ENCODE results near the gene E2F3.

DNA sequence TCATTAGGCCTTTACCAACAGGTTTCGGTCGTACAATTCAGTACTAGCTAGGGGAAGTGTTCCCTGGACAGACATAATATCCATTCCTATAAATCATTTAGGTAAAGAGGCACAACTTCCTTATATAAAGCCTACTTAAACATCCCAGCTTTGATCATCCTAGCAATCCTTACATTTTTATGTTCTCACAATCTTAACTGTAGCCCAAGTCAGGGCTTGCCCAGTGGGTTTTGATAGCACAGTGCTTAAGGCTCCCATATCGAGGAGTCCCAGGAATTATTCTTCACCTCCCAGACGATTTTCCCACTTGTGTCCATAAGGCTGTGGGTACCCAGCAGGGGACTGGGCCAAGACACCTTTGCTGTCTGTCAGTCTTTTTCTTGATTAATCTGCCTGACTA lies 63.2 kb downstream of the E2F3 start:
- TF ChIP-seq, protein P1, sequence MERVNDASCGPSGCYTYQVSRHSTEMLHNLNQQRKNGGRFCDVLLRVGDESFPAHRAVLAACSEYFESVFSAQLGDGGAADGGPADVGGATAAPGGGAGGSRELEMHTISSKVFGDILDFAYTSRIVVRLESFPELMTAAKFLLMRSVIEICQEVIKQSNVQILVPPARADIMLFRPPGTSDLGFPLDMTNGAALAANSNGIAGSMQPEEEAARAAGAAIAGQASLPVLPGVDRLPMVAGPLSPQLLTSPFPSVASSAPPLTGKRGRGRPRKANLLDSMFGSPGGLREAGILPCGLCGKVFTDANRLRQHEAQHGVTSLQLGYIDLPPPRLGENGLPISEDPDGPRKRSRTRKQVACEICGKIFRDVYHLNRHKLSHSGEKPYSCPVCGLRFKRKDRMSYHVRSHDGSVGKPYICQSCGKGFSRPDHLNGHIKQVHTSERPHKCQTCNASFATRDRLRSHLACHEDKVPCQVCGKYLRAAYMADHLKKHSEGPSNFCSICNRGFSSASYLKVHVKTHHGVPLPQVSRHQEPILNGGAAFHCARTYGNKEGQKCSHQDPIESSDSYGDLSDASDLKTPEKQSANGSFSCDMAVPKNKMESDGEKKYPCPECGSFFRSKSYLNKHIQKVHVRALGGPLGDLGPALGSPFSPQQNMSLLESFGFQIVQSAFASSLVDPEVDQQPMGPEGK (CRISPR knock-in tag; IDR thresholded peaks at IDR 0.05; ENCODE audit: borderline replicate concordance) = no peak
- TF ChIP-seq, protein P2, sequence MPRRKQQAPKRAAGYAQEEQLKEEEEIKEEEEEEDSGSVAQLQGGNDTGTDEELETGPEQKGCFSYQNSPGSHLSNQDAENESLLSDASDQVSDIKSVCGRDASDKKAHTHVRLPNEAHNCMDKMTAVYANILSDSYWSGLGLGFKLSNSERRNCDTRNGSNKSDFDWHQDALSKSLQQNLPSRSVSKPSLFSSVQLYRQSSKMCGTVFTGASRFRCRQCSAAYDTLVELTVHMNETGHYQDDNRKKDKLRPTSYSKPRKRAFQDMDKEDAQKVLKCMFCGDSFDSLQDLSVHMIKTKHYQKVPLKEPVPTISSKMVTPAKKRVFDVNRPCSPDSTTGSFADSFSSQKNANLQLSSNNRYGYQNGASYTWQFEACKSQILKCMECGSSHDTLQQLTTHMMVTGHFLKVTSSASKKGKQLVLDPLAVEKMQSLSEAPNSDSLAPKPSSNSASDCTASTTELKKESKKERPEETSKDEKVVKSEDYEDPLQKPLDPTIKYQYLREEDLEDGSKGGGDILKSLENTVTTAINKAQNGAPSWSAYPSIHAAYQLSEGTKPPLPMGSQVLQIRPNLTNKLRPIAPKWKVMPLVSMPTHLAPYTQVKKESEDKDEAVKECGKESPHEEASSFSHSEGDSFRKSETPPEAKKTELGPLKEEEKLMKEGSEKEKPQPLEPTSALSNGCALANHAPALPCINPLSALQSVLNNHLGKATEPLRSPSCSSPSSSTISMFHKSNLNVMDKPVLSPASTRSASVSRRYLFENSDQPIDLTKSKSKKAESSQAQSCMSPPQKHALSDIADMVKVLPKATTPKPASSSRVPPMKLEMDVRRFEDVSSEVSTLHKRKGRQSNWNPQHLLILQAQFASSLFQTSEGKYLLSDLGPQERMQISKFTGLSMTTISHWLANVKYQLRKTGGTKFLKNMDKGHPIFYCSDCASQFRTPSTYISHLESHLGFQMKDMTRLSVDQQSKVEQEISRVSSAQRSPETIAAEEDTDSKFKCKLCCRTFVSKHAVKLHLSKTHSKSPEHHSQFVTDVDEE (CRISPR knock-in tag; IDR thresholded peaks at IDR 0.05) = no peak
- no peak for TF ChIP-seq TCF4 (CRISPR knock-in tag; IDR thresholded peaks at IDR 0.05; ENCODE audit: borderline replicate concordance)
- no peak for TF ChIP-seq ESRRG (CRISPR knock-in tag; IDR thresholded peaks at IDR 0.05)
- TF ChIP-seq ISL1 (CRISPR knock-in tag; IDR thresholded peaks at IDR 0.05) = no peak
- TF ChIP-seq BACH2 (CRISPR knock-in tag; IDR thresholded peaks at IDR 0.05; ENCODE audit: borderline replicate concordance) = no peak
- TF ChIP-seq RARB (CRISPR knock-in tag; IDR thresholded peaks at IDR 0.05) = no peak
